GM18873 (cell line): Measurements from ENCODE around the gene URM1.

Experiments
- ATAC-seq: cut with Tn5 transposase; IDR thresholded peaks from one replicate; pipeline ENCODE4 v1.9.1; 2021; ENCODE audit warnings: mild to moderate bottlenecking, moderate library complexity, moderate number of reproducible peaks; ENCODE audit not compliant: unreplicated experiment, low FRiP score

The URM1 gene

DNA sequence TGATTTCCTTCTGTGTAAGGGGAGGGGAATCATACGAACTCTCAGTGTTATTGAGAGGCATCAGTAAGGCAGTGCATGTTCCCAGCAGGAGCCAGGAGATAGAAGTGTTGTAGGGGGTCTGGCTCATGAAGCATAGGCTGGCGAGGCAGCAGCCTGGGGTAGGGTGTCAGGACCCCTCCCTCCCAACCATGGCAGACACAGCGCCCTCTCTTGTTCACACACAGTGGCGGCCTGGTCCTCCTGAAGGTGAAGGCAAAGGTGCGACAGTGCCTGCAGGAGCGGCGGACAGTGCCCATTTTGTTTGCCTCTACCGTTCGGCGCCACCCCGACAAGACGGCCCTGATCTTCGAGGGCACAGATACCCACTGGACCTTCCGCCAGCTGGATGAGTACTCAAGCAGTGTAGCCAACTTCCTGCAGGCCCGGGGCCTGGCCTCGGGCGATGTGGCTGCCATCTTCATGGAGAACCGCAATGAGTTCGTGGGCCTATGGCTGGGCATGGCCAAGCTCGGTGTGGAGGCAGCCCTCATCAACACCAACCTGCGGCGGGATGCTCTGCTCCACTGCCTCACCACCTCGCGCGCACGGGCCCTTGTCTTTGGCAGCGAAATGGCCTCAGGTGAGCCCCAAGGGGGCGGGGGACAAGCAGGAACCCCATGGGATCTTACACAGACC is 26.1 kb upstream of the URM1 start:
- ATAC-seq = no peak

DNA sequence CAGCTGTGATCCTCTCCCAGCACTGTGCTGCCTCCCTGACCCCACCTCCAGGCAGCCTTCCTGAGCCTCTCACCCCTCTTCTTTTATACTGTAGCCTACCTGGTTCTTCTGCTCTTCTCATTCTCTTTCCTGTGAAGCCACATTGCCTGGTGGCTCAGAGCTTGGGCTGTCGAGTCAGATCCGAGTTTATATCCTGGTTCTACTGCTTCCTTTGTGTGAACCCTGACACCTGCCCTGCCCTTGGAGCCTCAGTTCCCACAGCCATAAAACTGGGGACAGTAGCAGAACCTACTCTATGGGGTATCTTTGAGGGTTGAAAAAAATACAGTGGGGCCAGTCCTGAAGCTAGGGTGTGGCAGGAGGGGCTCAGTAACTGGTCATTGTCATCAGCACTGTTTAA is 22.0 kb upstream of the URM1 start:
- no peak for ATAC-seq

DNA sequence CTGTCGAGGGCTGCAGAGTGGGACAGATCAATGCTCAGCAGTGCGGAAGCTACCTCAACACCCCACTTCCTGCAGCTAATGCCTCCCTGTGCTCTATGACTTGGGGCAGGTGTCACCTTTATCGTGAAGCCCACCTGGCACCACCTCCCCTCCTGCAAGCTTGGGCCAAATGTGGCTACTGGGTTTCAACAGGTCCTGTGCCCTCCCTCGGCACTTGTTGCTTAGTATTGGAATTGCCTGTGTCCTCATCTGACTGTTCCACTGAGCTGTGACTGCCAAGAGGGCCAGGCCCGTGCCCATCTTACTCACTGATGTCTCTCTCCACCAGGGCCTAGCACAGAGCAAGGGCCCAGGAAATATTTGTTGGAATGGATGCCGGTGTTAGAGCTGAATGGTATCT is 21.4 kb upstream of the URM1 start:
- ATAC-seq = no peak

DNA sequence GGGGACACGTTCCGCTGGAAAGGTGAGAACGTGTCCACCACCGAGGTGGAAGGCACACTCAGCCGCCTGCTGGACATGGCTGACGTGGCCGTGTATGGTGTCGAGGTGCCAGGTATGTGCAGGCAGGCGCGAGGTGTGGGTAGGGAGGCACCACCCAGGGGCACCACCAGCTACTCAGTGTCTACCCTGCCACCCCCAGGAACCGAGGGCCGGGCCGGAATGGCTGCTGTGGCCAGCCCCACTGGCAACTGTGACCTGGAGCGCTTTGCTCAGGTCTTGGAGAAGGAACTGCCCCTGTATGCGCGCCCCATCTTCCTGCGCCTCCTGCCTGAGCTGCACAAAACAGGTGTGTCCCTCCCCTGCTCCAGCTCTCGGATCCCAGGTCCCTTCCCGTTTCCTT is 15.7 kb upstream of the URM1 start:
- no peak for ATAC-seq

DNA sequence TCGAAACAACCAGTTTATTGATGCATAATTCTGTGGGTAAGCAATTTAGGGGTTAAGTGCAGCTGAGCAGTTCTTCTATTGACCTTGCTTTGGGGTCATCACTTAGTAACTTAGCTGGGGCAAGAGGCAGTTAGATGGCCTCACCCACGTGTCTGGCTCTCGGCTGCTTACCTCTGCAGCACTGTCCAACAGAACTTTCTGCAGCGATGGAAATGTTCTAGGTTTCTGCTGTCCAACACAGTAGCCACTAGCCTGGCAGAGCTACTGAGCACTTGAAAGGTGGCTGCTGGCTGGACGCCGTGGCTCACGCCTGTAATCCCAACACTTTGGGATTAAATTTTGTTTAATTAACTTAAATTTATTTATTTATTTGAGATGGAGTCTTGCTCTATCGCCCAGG is 13.1 kb upstream of the URM1 start:
- no peak for ATAC-seq

DNA sequence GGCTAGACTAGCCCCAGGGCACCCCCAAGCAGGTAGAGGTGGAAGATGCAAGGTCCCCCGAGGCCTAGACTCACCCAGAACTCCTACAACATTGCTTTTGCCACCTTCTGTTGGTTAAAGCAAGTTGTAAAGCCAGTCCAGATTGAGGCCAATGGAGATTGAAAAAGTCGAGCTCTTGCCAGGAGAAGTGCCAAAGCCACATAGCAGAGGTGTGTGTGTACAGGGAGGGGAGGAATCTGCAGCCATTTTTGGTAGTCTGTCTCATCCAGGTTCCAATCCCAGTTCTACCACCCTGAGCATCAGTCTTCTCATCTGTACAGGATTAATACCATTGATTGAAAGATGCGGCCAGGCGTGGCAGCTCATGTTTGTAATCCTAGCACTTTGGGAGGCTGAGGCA is 12.3 kb upstream of the URM1 start:
- no peak for ATAC-seq

DNA sequence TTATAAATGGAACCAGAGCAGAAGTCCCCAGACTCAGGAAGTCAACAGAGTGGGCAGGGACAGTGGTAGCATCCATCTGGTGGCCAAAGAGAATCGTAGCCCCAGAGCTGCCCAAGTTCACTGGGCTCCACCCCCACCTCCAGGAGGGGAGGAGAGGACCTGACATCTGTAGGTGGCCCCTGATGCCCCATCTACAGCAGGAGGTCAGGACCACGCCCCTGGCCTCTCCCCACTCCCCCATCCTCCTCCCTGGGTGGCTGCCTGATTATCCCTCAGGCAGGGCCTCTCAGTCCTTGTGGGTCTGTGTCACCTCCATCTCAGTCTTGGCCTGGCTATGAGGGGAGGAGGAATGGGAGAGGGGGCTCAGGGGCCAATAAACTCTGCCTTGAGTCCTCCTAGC is 10.3 kb upstream of the URM1 start:
- no peak for ATAC-seq

DNA sequence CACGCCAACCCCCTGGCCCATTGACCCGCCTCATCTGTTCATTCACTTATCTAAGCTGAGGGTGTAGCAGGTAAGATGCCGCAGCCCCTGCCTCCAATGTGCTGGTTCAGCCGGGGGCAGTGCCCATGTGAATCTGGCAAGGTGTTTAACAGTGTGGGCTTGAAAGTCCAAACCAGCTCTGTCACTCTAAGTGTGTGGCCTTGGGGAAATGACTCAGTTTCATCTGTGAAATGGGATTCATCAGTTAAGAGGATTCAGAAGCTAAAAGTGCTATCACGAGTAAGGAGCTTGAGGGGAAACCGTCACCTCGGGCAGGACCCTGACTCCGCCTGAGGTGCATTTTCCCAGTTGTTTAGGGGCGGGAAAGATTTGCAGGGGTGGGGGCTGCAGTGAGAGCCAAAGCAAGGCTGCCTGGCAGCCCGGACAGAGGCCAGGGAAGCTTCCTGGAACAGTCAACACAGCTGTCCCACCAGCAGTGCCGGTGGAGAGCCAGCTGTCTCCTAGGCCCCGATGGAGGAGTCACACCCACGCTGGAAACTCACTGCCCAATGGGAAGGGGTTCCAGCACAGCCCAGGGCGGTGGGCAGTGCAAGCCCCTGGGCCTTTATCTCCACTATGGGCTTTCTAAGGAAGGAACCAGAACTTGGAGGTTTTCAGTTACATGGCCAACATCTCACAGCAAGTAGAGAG is 9.7 kb upstream of the URM1 start:
- no peak for ATAC-seq

DNA sequence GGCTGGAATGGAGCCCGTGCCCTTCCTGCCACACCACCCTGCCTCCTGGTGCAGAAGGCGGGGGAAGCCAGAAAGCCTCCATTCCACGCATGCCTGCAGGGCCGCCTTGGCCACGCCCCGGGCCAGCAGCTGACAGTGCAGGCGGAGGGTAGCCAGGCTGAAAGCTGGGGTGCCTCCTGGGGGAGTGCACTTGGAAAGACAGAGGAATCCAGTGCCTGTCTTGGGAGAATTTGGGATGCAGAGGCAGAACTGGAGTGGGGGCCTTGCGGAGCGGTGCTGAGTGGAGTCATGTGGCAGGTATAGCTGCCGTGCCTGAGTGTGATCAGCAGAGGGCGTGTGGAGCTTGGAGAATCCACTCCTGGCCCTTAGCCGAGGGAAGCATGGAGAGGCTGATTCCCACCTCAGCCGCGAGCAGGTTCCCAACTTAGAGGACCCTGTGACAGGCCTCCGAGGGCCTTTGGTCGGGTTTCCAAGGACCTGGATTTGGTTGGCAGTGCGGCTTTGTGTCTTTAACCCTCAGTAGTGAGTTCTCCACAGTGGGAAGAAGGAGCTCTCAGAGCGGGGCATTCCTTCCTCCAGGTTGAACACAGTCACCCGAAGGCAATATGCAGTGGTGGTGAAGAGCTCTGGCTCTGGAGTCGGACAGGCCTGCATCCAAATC is 9.1 kb upstream of the URM1 start:
- no peak for ATAC-seq

DNA sequence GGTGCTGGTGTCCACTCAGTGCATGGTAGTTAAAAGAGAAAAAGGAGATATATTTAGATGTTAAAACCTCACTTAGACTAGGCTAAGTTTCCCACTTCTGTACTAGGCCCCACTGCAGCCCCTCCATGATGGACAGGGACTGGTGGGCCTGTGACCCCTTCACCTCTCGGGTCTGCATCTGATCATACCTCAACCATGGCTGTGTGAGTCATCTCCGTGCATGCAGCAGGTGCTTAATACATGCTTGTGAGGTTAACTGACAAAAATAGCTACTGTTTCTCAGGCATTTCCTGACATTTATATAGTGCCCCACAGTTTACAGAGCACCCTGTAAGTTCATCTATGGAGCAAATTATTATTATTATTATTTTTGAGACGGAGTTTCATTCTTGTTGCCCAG is 8.4 kb upstream of the URM1 start:
- no peak for ATAC-seq

DNA sequence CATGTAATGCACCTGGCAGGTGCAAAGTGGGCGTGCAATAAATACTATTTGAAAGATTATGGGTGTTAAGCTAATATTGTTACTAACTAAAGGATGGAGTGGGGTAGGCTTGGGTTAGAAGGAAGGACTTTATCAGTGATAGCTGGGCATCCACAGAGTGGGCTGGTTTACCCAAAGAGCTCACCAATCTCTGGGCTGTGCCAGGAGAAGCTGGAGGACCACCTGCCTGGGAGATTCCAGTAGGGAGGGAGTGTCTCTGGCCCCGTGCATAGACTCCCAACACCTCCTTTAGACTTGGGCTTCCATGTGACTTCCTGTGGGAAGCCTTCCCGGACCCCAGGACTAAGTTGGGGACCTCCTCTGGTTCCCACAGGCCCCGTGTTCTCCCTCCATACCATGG is 5.6 kb upstream of the URM1 start:
- ATAC-seq = no peak

DNA sequence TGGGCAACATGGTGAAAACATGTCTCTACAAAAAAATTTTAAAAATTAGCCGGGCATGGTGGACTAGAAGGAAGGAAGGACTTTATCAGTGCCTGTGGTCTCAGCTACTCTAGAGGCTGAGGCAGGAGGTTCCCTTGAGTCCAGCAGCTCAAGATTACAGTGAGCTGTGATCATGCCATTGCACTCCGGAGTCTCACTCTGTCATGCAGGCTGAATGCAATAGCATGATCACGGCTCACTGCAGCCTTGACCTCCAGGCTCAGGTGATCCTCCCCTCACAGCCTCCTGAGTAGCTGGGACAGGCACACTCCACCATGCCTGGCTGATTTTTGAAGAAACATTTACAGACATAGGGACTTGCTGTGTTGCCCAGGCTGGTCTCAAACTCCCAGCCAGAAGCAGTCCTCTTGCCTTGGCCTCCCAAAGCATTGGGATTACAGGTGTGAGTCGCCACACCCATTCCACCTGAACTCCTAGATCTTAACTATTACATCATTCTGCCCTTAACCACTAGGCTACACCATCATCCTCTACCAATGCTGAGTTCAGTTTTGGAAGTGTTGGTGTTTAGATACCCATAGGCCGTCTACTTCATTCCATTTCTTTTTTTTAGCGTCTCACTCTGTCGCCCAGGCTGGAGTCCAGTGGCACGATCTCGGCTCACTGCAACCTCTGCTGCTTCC is 2.0 kb upstream of the URM1 start:
- no peak for ATAC-seq

DNA sequence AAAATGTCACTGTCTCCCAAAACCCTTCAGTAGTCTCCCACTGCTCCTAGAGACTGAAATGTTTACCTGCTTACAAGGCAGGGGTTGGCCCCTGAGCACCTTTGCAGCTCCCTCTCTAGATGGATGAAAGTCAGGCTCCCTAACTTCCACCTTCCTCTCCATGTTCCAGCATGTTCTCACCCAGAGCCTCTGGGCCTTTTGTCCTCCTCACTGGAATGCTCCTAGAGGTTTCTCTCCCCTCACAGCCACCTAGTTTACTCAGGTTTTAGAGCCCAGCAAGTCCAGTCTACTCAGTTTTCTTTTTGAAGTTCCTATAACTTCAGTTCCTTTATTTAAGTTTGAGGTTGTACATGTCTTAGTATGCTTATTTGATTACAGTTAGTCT is 815 bp upstream of the URM1 start:
- no peak for ATAC-seq

DNA sequence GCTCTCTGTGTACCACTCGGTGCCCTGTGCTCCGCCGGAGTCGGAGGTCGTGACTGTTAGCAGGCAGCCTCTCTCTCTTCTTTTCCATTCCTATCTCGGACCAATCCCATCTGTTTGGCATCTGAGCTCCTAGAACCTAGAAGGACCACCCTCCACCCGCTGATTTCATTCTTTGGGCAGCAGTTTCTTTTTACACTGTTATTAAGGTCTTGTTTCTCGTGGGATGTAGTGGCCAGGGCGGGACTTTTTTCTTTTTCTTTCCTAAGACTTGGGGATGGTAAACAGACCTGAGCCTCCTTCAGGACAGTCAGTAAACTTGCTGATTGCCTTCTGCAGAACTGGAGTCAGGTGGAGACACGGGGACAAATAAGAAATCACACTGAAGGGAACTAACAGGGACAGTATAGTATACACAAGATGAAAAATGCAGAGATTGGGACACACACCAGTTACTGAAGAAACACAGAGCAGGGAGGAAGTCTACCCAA is 500 bp downstream of the URM1 start:
- ATAC-seq = no peak

DNA sequence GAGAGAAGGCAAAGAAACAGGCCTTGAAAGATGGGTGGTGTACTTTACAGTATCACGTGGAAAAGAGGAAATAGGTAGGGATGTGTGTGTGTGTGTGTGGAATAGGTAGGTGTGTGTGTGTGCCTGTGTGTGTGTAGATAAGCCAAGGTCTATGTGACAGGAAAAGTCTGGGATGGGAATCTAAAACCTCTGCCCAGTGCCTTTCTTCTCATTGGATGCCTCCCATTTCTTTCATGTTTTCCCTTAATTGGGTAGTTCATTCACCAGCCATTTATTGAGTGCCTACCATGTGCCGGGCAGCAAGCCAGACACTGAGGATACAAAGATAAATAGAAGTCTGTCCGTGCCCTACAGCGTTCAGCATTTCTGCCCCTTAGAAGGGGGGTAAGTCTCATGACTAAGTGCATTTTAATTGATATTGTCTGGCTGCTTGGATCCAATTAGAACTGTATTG is 1.0 kb downstream of the URM1 start:
- ATAC-seq = no peak

DNA sequence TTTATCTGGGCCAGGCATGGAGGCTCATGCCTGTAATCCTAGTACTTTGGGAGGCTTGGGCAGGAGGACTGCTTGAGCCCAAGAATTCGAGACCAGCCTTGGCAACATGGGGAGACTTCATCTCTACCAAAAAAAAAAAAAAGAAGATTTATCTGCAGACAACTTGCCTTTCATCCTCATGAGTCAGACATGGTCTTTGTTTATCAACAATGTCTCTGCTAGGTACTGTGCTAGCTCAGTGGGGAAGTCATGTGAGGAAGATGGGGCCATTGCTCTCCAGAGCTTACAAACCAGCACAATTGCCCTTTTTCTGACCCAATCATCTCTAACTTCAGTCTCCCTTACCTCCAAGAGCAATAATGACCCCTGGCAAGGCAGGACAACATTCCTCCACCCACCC is 1.6 kb downstream of the URM1 start:
- no peak for ATAC-seq

DNA sequence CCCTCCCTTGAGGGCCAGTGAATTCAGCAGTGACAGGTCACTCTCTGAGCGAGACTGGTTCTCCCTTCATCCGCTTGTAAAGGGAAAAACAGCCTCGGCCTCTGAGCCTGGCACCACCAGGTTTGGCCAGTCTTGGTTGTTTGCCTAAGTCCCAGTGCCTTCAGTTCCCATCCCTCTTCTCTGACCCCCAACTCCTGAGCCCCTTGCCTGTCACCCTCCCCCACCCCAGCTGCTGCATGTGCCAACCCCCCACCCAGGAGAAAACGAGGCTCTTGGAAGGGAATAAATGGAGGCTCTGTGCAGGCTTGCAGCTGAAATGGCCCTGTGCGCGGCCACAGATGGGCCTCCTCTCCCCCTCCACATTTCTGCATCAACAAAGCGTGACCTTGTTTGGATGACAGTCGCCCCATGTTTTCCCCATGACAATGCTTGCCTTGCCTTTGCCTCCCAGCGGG is 3.1 kb downstream of the URM1 start:
- ATAC-seq = no peak

DNA sequence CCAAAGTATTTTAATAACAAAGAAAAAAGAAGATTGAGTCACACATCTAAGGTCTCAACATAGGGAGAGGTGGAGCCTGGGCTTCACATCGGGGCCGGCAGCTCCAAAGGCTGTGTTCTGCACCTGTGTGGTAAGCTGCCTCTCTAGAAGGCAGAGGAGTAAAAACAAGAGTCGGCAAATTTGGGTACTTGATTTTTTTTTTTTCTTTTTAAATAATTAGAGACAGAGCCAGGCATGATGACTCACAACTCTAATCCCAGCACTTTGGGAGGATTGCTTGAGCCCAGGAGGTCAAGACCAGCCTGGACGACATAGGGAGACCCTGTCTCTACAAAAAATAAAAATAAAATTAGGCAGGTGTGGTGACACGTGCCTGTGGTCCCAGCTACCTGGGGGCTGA is 4.7 kb downstream of the URM1 start:
- ATAC-seq = no peak

DNA sequence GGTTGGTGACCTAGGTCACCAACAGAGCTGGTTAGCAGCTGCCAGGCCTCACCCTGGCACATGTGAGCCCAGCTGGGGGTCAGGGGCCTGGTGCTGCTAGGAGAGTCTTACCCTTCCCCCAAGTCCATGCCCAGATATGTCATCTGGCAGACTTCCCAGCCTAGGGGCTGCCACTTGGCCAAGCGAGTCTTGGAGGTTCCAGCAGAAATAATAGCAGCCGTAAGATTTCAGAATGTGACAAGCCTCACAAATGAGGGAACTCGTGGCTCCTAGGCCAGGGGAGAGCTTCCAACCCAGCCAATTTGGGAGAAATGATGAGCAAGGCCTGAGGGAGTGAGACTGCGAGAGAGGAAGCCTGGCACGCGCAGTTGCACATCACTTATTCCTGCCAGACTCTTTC is 11.1 kb downstream of the URM1 start:
- no peak for ATAC-seq

DNA sequence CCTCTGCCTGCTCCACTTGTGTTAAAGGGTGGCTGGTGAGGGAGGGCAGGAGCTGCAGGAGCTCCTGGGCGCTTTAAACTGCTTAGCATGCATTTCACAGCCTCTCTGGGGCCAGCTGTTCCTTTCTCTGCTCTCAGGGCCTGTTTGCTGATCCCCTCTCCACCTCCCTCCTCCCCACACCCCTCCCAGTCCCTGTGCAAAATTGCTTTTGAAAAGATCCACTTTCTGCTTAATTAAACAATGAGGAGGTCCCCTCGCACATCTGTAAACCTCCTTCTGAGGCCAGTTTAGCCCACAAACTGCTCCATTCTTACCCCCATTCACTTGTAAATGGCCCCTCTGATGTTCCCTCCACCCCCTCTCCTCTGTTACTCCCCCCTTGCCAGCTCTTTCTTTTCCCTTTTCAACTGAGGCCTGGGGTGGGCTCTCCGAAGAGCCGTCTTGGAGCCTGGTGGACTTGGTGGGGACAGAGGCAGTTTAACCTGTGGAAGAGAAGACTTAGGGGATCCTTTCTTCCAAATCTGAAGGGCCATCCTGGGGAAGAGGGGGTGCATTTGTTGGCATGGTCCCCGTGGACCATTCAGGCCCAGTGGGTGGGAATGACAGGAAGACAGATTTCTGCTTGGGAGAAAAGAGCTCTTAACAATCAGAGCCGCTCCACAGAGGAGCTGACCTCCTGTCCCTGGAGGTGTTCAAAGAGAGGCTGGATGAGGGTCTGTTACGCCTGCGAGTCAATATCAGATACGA is 12.0 kb downstream of the URM1 start:
- ATAC-seq = no peak
